Measurements from ENCODE around the gene PDE9A.

- TF ChIP-seq CTCF (IDR thresholded peaks at IDR 0.05; ENCODE audit: poor library complexity) (no peak), EZH2 (IDR thresholded peaks at IDR 0.05; ENCODE audit: borderline replicate concordance) (no peak)
Measured at GRCh38 chr21:42744520-42745445, 91.4 kb downstream of the PDE9A start.
